HepG2 (cell line): ENCODE measurements around the gene ODC1. TPM values are rescaled to one million over a fixed set of nuclear protein-coding genes. Genes with fewer than 3 reads are reported as not detected.

Experiments
- ATAC-seq: fragments of 200-7000 bp; cut with Tn5 transposase; 3 replicates; pipeline ENCODE4 v1.9.1; 2020; ENCODE audit warnings: mild to moderate bottlenecking, moderate library complexity
- BruUV-seq: library from RNA; stranded (reverse); fragments of 400-500 nt; replicated peaks from 2 replicates; lab custom pipeline; 2021; lab: Mats Ljungman, UMichigan
- CTCF ChIA-PET: fragments of 300-600 bp; formaldehyde crosslinking; extraction: SDS; loops from one replicate; lab custom pipeline; 2021; ENCODE audit warnings: low total read pairs, inconsistent platforms, low intra/inter-chr PET ratio; lab: Yijun Ruan, JAX
- POLR2A ChIA-PET: fragments of 350-600 bp; sonication (Branson Sonifier 250); formaldehyde crosslinking; loops from one replicate; lab custom pipeline; 2020; ENCODE audit warnings: antibody characterized with exemption, inconsistent platforms; lab: Yijun Ruan, JAX
- DNase-seq: peaks from one replicate; pipeline ENCODE4 v3.0.0-alpha.2; 2015; ENCODE audit warnings: low spot score
- FAIRE-seq: peaks from 3 replicates; lab custom pipeline; 2011; peaks lifted over from hg19 to GRCh38; lab: Jason Lieb, UNC
- H2AFZ ChIP-seq: one replicate; pipeline ENCODE4 v1.6.1; 2011; ENCODE audit warnings: low read length, inconsistent platforms
- H3K27ac ChIP-seq: fragments of 300-600 bp; 3 replicates; pipeline ENCODE4 v1.8.0; 2011; ENCODE audit warnings: mixed run types, mild to moderate bottlenecking, mixed read lengths, low read length, inconsistent platforms; ENCODE audit not compliant: insufficient read depth; ENCODE audit errors: extremely low read length
- H3K27me3 ChIP-seq, 2 experiments: fragments of 200-600 bp in 1 of 2; 2 replicates in 1 of 2; 3 replicates in 1 of 2; pipeline versions ENCODE4 v1.6.0 to v1.8.0; 2011; ENCODE audit warnings: low read length in 2 of 2, mild to moderate bottlenecking in 2 of 2, moderate library complexity in 2 of 2, inconsistent platforms in 1 of 2; ENCODE audit not compliant: insufficient read depth in 2 of 2, control insufficient read depth in 1 of 2
- H3K36me3 ChIP-seq, 2 experiments: fragments of 200-600 bp in 1 of 2; replicated peaks in 1 of 2; 2 replicates in 1 of 2; 3 replicates in 1 of 2; pipeline versions ENCODE4 v1.5.1 to v1.8.0; 2011; ENCODE audit warnings: low read length in 2 of 2, inconsistent platforms in 1 of 2; ENCODE audit not compliant: insufficient read depth in 2 of 2, control insufficient read depth in 1 of 2
- H3K4me1 ChIP-seq: 2 replicates; pipeline ENCODE4 v1.5.1; 2012; ENCODE audit warnings: low read length, inconsistent platforms; ENCODE audit not compliant: insufficient read depth
- H3K4me2 ChIP-seq: 2 replicates; pipeline ENCODE4 v1.6.0; 2011; ENCODE audit warnings: low read depth, low read length, inconsistent platforms
- H3K4me3 ChIP-seq, 3 experiments: fragments of 200-600 bp in 1 of 3; sonication (generic), shearing (Covaris generic) in 1 of 3; replicated peaks in 1 of 3; 2 replicates each; pipeline ENCODE4 v1.5.1; 2011 to 2016; ENCODE audit warnings: low read length in 3 of 3, inconsistent platforms in 2 of 3, low read depth in 2 of 3, mild to moderate bottlenecking in 2 of 3, control low read depth in 1 of 3, mixed read lengths in 1 of 3; ENCODE audit not compliant: insufficient read depth in 1 of 3
- H3K79me2 ChIP-seq: one replicate; pipeline ENCODE4 v1.6.1; 2011; ENCODE audit warnings: low read length, inconsistent platforms; ENCODE audit not compliant: insufficient read depth
- H3K9ac ChIP-seq: 2 replicates; pipeline ENCODE4 v1.6.0; 2011; ENCODE audit warnings: mild to moderate bottlenecking, low read depth, low read length, inconsistent platforms; ENCODE audit not compliant: insufficient read depth
- H3K9me3 ChIP-seq: 2 replicates; pipeline ENCODE4 v1.5.1; 2012; ENCODE audit warnings: mild to moderate bottlenecking, low read length
- H4K20me1 ChIP-seq: 2 replicates; pipeline ENCODE4 v1.6.0; 2011; ENCODE audit warnings: inconsistent platforms, mild to moderate bottlenecking, low read length, moderate library complexity; ENCODE audit not compliant: insufficient read depth
- MIXL1 ChIP-seq: IDR thresholded peaks from 2 replicates; pipeline ENCODE4 v1.6.1; 2016
- SCMH1 ChIP-seq: sonication (generic); formaldehyde crosslinking; IDR thresholded peaks from 2 replicates; pipeline ENCODE4 v1.9.0; 2021; ENCODE audit warnings: missing genetic modification reagents, mild to moderate bottlenecking, borderline replicate concordance
- ZIK1 ChIP-seq: sonication (generic); formaldehyde crosslinking; IDR thresholded peaks from 2 replicates; pipeline ENCODE4 v1.5.0; 2020; ENCODE audit warnings: mild to moderate bottlenecking, low read depth, missing genetic modification reagents, borderline replicate concordance
- ZNF547 ChIP-seq: sonication (generic); formaldehyde crosslinking; IDR thresholded peaks from 2 replicates; pipeline ENCODE4 v1.5.1; 2020; ENCODE audit warnings: mild to moderate bottlenecking, missing genetic modification reagents
- ZNF616 ChIP-seq: sonication (generic); formaldehyde crosslinking; IDR thresholded peaks from 2 replicates; pipeline ENCODE4 v1.5.0; 2020; ENCODE audit warnings: low read depth, mild to moderate bottlenecking, missing genetic modification reagents
- ZSCAN12 ChIP-seq: sonication (generic); formaldehyde crosslinking; IDR thresholded peaks from 2 replicates; pipeline ENCODE4 v1.9.0; 2021; ENCODE audit warnings: mild to moderate bottlenecking, missing genetic modification reagents
- WGBS: methylation state at CpG from one replicate; pipeline ENCODE4 v1.1.6; 2017; ENCODE audit warnings: low lambda C conversion rate; 5-methylcytosine and 5-hydroxymethylcytosine counted together
- in situ Hi-C: cut with HindIII; loops from 2 replicates; pipeline ENCODE4 v1.10.0; 2017; ENCODE audit warnings: low pct_unique_long_range_greater_than_20kb; ENCODE audit not compliant: extremely low pct_ligation_motif_present
- intact Hi-C: fragments of 100-400 bp; cut with micrococcal nuclease; formaldehyde crosslinking; loops from one replicate; pipeline ENCODE4 v1.10.0; 2022; ENCODE audit not compliant: unreplicated experiment
- polyA plus RNA-seq, 8 experiments: library from polyadenylated mRNA; depleted of rRNA in 3 of 8; stranded (reverse) in 7 of 8; unstranded in 1 of 8; fragments of >200 nt; fragmentation: Illumina TruSeq in 4 of 8; extraction: Trizol in 4 of 8; gene quantifications; 2 replicates each; pipeline versions ENCODE4 v1.2.1 to v1.2.3, GENCODE V29; 2011 to 2016; ENCODE audit warnings: low read depth in 4 of 8, missing spikeins in 1 of 8, mixed read lengths in 1 of 8; ENCODE audit not compliant: insufficient read depth in 1 of 8
- total RNA-seq, 5 experiments: library from RNA; depleted of rRNA; stranded (reverse); fragments of >200 nt; fragmentation: Illumina TruSeq; extraction: Trizol; gene quantifications; 2 replicates each; pipeline ENCODE4 v1.2.3, GENCODE V29; 2016; ENCODE audit warnings: low read depth in 1 of 5
- TF ChIP-seq, protein P1 (sequence below), 2 experiments: sonication (generic) in 1 of 2; formaldehyde crosslinking in 1 of 2; IDR thresholded peaks; 2 replicates each; pipeline versions ENCODE4 v1.4.0 to v1.6.1; 2016 to 2020; ENCODE audit warnings: borderline replicate concordance in 1 of 2, low read depth in 1 of 2, mild to moderate bottlenecking in 1 of 2, missing genetic modification reagents in 1 of 2
- TF ChIP-seq, protein P2 (sequence below): sonication (generic); formaldehyde crosslinking; IDR thresholded peaks from 2 replicates; pipeline ENCODE4 v1.5.0; 2020; ENCODE audit warnings: missing genetic modification reagents
- TF ChIP-seq, protein P3 (sequence below): sonication (generic); formaldehyde crosslinking; IDR thresholded peaks from 2 replicates; pipeline ENCODE4 v1.8.0; 2023; ENCODE audit warnings: mild to moderate bottlenecking, missing genetic modification reagents

Gene ODC1
- total and polyA plus RNA-seq, 2 of the 13 experiments (the other 11 are each of a cell fraction or from before 2014, with no cell fraction given): 142 to 371 TPM

DNA sequence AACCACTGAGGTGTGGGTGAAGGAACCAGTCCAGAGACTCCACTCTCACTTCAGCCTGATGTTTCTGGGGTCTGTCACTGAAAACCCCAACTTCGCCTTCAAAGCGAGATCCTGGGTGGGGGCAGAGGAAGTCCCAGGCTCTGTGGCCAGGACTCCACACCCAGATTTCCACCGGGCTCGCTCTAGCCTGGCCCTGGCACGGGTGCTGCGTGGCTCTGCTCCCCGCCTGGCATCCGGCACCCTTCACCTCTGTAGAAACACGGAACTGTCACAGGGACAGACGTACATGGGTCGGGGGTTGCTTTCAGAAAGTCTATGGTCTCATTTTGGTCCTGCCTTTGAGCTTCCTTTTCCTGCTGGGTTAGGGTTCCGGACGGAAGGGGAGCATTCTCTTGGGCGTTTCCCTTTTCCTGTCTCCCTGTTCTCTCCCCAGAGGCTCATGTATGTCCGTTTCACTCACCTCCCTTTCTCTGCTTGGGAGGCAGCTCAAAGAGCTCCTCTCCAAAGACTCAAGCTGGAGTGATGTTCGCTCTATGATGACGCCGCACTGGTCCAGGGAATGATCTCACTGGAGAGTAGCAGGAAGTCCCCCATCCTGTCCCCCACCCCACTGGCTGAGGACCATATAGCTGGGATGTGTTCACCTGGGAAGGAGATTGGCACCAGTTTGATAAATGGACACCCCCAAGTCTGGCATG, 41.5 kb downstream of the ODC1 start (continued):
- TF ChIP-seq, protein P1, sequence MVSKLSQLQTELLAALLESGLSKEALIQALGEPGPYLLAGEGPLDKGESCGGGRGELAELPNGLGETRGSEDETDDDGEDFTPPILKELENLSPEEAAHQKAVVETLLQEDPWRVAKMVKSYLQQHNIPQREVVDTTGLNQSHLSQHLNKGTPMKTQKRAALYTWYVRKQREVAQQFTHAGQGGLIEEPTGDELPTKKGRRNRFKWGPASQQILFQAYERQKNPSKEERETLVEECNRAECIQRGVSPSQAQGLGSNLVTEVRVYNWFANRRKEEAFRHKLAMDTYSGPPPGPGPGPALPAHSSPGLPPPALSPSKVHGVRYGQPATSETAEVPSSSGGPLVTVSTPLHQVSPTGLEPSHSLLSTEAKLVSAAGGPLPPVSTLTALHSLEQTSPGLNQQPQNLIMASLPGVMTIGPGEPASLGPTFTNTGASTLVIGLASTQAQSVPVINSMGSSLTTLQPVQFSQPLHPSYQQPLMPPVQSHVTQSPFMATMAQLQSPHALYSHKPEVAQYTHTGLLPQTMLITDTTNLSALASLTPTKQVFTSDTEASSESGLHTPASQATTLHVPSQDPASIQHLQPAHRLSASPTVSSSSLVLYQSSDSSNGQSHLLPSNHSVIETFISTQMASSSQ (IDR thresholded peaks at IDR 0.05; ENCODE audit: low read depth): no peak
- TF ChIP-seq, protein P1 (CRISPR knock-in tag; IDR thresholded peaks at IDR 0.05; ENCODE audit: borderline replicate concordance): no peak
- TF ChIP-seq, protein P2, sequence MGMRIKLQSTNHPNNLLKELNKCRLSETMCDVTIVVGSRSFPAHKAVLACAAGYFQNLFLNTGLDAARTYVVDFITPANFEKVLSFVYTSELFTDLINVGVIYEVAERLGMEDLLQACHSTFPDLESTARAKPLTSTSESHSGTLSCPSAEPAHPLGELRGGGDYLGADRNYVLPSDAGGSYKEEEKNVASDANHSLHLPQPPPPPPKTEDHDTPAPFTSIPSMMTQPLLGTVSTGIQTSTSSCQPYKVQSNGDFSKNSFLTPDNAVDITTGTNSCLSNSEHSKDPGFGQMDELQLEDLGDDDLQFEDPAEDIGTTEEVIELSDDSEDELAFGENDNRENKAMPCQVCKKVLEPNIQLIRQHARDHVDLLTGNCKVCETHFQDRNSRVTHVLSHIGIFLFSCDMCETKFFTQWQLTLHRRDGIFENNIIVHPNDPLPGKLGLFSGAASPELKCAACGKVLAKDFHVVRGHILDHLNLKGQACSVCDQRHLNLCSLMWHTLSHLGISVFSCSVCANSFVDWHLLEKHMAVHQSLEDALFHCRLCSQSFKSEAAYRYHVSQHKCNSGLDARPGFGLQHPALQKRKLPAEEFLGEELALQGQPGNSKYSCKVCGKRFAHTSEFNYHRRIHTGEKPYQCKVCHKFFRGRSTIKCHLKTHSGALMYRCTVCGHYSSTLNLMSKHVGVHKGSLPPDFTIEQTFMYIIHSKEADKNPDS (CRISPR knock-in tag): no peak

DNA sequence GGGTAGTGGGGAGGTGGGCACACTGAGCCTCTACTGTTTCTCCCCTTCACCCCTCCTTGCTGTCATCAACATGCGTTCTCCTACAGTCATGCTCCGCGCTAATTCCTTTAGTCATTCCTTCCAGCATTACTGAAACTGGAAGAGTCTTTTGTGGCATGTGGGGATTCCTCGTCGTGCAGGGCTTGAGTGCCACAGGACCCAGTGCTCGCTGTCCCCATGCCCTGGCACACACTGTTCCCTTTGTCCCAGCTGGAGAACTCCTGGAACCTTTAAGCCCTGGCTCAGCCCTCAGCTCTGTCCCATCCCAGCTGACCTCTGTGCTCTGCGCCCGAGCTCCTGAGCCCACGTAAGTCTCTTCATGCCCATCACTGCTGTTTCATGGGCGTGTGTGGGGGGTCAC, 42.1 kb downstream of the ODC1 start:
- DNase-seq: no peak
- H3K9me3 ChIP-seq: no peaks in the 10 kb centered on the region
- H3K27ac ChIP-seq: no peak overlapping the region
- H3K4me3 ChIP-seq: no peak overlapping the region
- H3K4me2 ChIP-seq: no peak overlapping the region
- no peak for ATAC-seq
- in situ Hi-C loops: loop anchor here (5.0 kb wide), 2 partner anchors 79 to 134 kb away; no protein-coding TSS in a partner anchor
- ChIA-PET CTCF (no interaction called here), POLR2A (no interaction called here)
- H2AFZ ChIP-seq: no peak overlapping the region
- H3K9ac ChIP-seq: no peak overlapping the region
- no peaks in the 10 kb centered on the region; the same call in 1 of the 2 replicates for H4K20me1 ChIP-seq
- H3K4me1 ChIP-seq: peaks cover 47% of the 10 kb centered on the region
- no peaks in the 10 kb centered on the region for H3K79me2 ChIP-seq
- no peak for TF ChIP-seq ZNF616 (CRISPR knock-in tag)
- TF ChIP-seq SCMH1 (CRISPR knock-in tag): no peak
- TF ChIP-seq ZNF547 (CRISPR knock-in tag): no peak
- no peak for TF ChIP-seq ZIK1
- TF ChIP-seq MIXL1 (CRISPR knock-in tag): no peak
- TF ChIP-seq ZSCAN12 (CRISPR knock-in tag): no peak
- TF ChIP-seq, protein P3, sequence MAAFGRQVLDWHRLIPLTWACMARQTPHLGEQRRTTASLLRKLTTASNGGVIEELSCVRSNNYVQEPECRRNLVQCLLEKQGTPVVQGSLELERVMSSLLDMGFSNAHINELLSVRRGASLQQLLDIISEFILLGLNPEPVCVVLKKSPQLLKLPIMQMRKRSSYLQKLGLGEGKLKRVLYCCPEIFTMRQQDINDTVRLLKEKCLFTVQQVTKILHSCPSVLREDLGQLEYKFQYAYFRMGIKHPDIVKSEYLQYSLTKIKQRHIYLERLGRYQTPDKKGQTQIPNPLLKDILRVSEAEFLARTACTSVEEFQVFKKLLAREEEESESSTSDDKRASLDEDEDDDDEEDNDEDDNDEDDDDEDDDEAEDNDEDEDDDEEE (CRISPR knock-in tag): no peak
- TF ChIP-seq, all 625 proteins: peak for 0
- no TSS peak for BruUV-seq
- intact Hi-C loops: loop anchor here (10.0 kb wide), 1 partner anchor 281 kb away; the partner anchor contains the start of gene RRM2
- no peak for FAIRE-seq
- Histone ChIP-seq H3K36me3 (peaks cover 2 to 3% of the 10 kb centered on the region in 2 experiments; a peak in 3 of 5 replicates), H3K27me3 (no peaks in the 10 kb centered on the region)
- WGBS: 97% methylated on average over 10 of the region's 10 CpGs
